K562 (cell line): Measurements from ENCODE around the gene RBM4B. TPM values are rescaled to one million over a fixed set of nuclear protein-coding genes. Genes with fewer than 3 reads are reported as not detected.

Source experiments
- CBFA2T2 ChIP-seq: fragments of 450-650 bp; conservative IDR thresholded peaks from 2 replicates; pipeline ENCODE4 v1.6.1; 2017; ENCODE audit warnings: mild to moderate bottlenecking
- CBX1 ChIP-seq: sonication (generic); IDR thresholded peaks from 2 replicates; pipeline ENCODE4 v1.6.1; 2016; ENCODE audit warnings: antibody characterized with exemption, low read depth, mild to moderate bottlenecking
- CHAMP1 ChIP-seq: fragments of 450-650 bp; IDR thresholded peaks from 2 replicates; pipeline ENCODE4 v1.6.1; 2016; ENCODE audit warnings: mild to moderate bottlenecking
- CREB3 ChIP-seq: fragments of 450-650 bp; conservative IDR thresholded peaks from 2 replicates; pipeline ENCODE4 v1.6.1; 2016; ENCODE audit warnings: missing genetic modification characterization, low read depth, mild to moderate bottlenecking, missing compliant biosample characterization, moderate library complexity
- REST ChIP-seq, 2 experiments: fragments of 450-650 bp; formaldehyde crosslinking in 1 of 2; IDR thresholded peaks; 2 replicates each; pipeline versions ENCODE4 v1.4.0 to v1.6.1; 2014 to 2020; ENCODE audit warnings: mild to moderate bottlenecking in 2 of 2, borderline replicate concordance in 1 of 2, low read depth in 1 of 2
- RNF2 ChIP-seq: sonication (generic); IDR thresholded peaks from 2 replicates; pipeline ENCODE4 v1.6.1; 2016
- STAG1 ChIP-seq: sonication (generic); formaldehyde crosslinking; IDR thresholded peaks from 2 replicates; pipeline ENCODE4 v1.5.0; 2020; ENCODE audit warnings: missing genetic modification reagents, borderline replicate concordance
- TAL1 ChIP-seq: fragments of 450-650 bp; IDR thresholded peaks from 2 replicates; pipeline ENCODE4 v1.6.1; 2016; ENCODE audit warnings: mild to moderate bottlenecking
- ZC3H11A ChIP-seq: IDR thresholded peaks from 2 replicates; pipeline ENCODE4 v1.6.1; 2012; ENCODE audit warnings: low read depth, low read length, improper control_type of control experiment
- polyA plus RNA-seq, 8 experiments: library from polyadenylated mRNA; depleted of rRNA in 4 of 8; stranded (reverse) in 5 of 8; unstranded in 3 of 8; fragments of >200 nt; fragmentation: Nextera tagmentation in 2 of 8; fragmentation: Illumina TruSeq in 1 of 8; extraction: Ambion mirVana in 2 of 8; extraction: Trizol in 1 of 8; gene quantifications; 2 replicates each; pipeline versions ENCODE4 v1.2.1 to v1.2.3, GENCODE V29; 2011 to 2014; ENCODE audit warnings: inconsistent platforms in 1 of 8, missing spikeins in 1 of 8
- total RNA-seq, 7 experiments: library from RNA; depleted of rRNA in 6 of 7; stranded (reverse); fragments of >200 nt in 6 of 7; fragmentation: Illumina TruSeq in 2 of 7; extraction: Trizol in 2 of 7; gene quantifications; 2 replicates each; pipeline versions ENCODE4 v1.2.1 to v1.2.3, GENCODE V29; 2011 to 2021; ENCODE audit warnings: low replicate concordance in 1 of 7
- TF ChIP-seq, protein P1 (sequence below), 2 experiments: fragments of 450-650 bp in 1 of 2; sonication (generic) in 1 of 2; formaldehyde crosslinking in 1 of 2; IDR thresholded peaks in 1 of 2; conservative IDR thresholded peaks in 1 of 2; 2 replicates each; pipeline versions ENCODE4 v1.6.1 to v1.8.1; 2016 to 2023; ENCODE audit warnings: mild to moderate bottlenecking in 2 of 2, moderate library complexity in 2 of 2, inconsistent platforms in 1 of 2, missing genetic modification reagents in 1 of 2
- TF ChIP-seq, protein P2 (sequence below): fragments of 450-650 bp; formaldehyde crosslinking; IDR thresholded peaks from 2 replicates; pipeline ENCODE4 v1.4.0; 2022; ENCODE audit warnings: mild to moderate bottlenecking, moderate library complexity

RBM4B gene
- total and polyA plus RNA-seq, 9 of the 15 experiments (the other 6 are each of a cell fraction or from before 2014, with no cell fraction given), result 14.6 to 39.9 (median 23.3) TPM

DNA sequence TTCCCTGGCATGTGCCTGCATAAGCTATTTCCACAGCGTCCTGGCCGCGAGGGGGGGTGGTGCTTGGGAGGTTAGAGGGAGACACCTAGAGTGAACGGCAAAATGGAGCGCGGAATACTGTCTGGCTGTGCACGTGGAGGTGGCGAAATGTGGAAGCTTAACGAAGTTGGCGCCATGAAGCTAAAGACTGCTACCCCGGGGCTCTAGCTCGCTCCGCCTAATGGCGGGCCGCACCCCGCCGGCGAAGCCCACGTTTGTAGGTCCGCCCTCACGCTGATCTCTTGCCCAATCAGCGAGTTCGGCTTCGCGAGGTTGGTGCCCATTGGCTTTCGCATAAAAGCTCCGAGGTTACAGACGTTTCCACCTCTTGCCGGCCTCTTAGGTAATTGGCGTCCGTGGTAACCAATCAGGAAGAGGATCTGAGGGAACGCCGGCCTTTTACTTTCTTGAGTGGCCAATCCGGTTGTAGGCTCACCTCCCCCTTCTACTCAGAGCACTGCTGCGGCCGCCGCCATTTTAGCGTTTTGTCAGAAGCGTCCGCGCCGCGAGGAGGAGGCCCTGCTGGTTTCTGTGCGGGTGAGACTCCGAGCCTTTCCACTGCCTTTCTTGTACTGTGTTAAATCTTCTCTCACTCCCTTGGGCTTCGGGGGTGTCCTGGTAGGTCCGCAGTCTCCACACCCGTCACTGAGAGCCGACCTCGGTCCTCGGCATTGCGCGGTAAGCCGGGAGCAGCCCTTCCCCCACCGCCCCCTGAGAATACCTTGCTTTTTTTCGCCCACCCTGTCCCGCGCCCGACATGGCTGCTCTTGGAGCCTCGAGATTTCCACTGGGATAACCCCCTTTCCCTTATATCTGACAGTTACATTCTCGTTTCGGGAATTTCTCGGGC lies 39.3 kb downstream of the RBM4B start, which contains the start of gene RBM4 (continued):
- TF ChIP-seq STAG1 (CRISPR knock-in tag) (no peak), CHAMP1 (no peak), CREB3 (no peak), CBFA2T2 (no peak), RNF2 (peak; percentile 45; the same call in 1 of the 2 replicates), REST (IDR thresholded peaks at IDR 0.05; ENCODE audit: borderline replicate concordance) (no peak), REST (CRISPR knock-in tag; IDR thresholded peaks at IDR 0.05; ENCODE audit: low read depth) (0 out of 2 replicates have a peak, but pooled peaks have one; percentile 20), CBX1 (peak; percentile 59; the same call in 1 of the 2 replicates), ZC3H11A (peak; percentile 68; the same call in 1 of the 2 replicates), TAL1 (no peak)
- TF ChIP-seq, protein P1, sequence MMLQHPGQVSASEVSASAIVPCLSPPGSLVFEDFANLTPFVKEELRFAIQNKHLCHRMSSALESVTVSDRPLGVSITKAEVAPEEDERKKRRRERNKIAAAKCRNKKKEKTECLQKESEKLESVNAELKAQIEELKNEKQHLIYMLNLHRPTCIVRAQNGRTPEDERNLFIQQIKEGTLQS (IDR thresholded peaks at IDR 0.05), result no peak
- TF ChIP-seq, protein P1 (CRISPR knock-in tag; conservative IDR thresholded peaks at IDR 0.05), result no peak
- TF ChIP-seq, protein P2, sequence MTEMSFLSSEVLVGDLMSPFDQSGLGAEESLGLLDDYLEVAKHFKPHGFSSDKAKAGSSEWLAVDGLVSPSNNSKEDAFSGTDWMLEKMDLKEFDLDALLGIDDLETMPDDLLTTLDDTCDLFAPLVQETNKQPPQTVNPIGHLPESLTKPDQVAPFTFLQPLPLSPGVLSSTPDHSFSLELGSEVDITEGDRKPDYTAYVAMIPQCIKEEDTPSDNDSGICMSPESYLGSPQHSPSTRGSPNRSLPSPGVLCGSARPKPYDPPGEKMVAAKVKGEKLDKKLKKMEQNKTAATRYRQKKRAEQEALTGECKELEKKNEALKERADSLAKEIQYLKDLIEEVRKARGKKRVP (CRISPR knock-in tag), result peak; percentile 38; the same call in 1 of the 2 replicates
